Neural cell (in vitro differentiated cells): ENCODE results near the gene PTPRU. TPM values are rescaled to one million over a fixed set of nuclear protein-coding genes. Genes with fewer than 3 reads are reported as not detected.

Experiments used
- H2AFZ ChIP-seq: fragments of 200-600, 300-800 bp; sonication (generic), shearing (Covaris generic); 2 replicates; pipeline ENCODE4 v1.6.0; 2014; ENCODE audit warnings: low read depth, mild to moderate bottlenecking, antibody characterized with exemption, low read length, moderate library complexity
- H3F3A ChIP-seq: fragments of 200-600 bp; shearing (Covaris generic); 2 replicates; pipeline ENCODE4 v1.6.1; 2016; ENCODE audit warnings: mild to moderate bottlenecking, moderate library complexity, mixed read lengths, antibody characterized with exemption, low read length; ENCODE audit not compliant: insufficient read depth, poor library complexity, severe bottlenecking
- H3K27ac ChIP-seq: fragments of 200-600, 300-800 bp; sonication (generic), shearing (Covaris generic); 2 replicates; pipeline ENCODE4 v1.5.1; 2014; ENCODE audit warnings: mild to moderate bottlenecking, low read length, moderate library complexity
- H3K27me3 ChIP-seq: fragments of 300-800, 200-600 bp; sonication (generic), shearing (Covaris generic); 2 replicates; pipeline ENCODE4 v1.6.0; 2014; ENCODE audit warnings: mild to moderate bottlenecking, low read depth, low read length, moderate library complexity; ENCODE audit not compliant: insufficient read depth
- H3K36me3 ChIP-seq: fragments of 300-800, 200-600 bp; sonication (generic), shearing (Covaris generic); 2 replicates; pipeline ENCODE4 v1.5.1; 2014; ENCODE audit warnings: mild to moderate bottlenecking, antibody characterized with exemption, low read length, moderate library complexity; ENCODE audit not compliant: insufficient read depth
- H3K4me2 ChIP-seq: fragments of 300-800, 200-600 bp; sonication (generic), shearing (Covaris generic); 2 replicates; pipeline ENCODE4 v1.6.0; 2014; ENCODE audit warnings: mild to moderate bottlenecking, low read length
- H3K4me3 ChIP-seq: fragments of 300-800, 200-600 bp; sonication (generic), shearing (Covaris generic); 2 replicates; pipeline ENCODE4 v1.5.1; 2014; ENCODE audit warnings: mild to moderate bottlenecking, low read length, moderate library complexity
- H3K79me2 ChIP-seq: fragments of 200-600 bp; shearing (Covaris generic); replicated peaks from 2 replicates; pipeline ENCODE4 v1.6.0; 2014; ENCODE audit warnings: mild to moderate bottlenecking, low read length, moderate library complexity; ENCODE audit not compliant: insufficient read depth
- H3K9ac ChIP-seq: fragments of 300-800, 200-600 bp; sonication (generic), shearing (Covaris generic); 2 replicates; pipeline ENCODE4 v1.6.1; 2016; ENCODE audit warnings: mild to moderate bottlenecking, low read length, mixed read lengths
- H3K9me2 ChIP-seq: fragments of 200-600 bp; shearing (Covaris generic); 2 replicates; pipeline ENCODE4 v1.6.1; 2016; ENCODE audit warnings: mild to moderate bottlenecking, low read length, mixed read lengths; ENCODE audit not compliant: insufficient read depth
- H3K9me3 ChIP-seq: fragments of 200-600, 300-800 bp; sonication (generic), shearing (Covaris generic); 2 replicates; pipeline ENCODE4 v1.6.1; 2016; ENCODE audit warnings: mild to moderate bottlenecking, mixed run types, low read length, moderate library complexity, mixed read lengths
- H4K20me1 ChIP-seq: fragments of 200-600 bp; shearing (Covaris generic); 2 replicates; pipeline ENCODE4 v1.6.1; 2016; ENCODE audit warnings: mild to moderate bottlenecking, mixed run types; ENCODE audit not compliant: insufficient read depth
- CTCF ChIP-seq: fragments of 450-650 bp; IDR thresholded peaks from 2 replicates; pipeline ENCODE4 v1.5.1; 2014; ENCODE audit warnings: antibody characterized with exemption, mild to moderate bottlenecking, moderate library complexity; ENCODE audit not compliant: poor library complexity, severe bottlenecking
- EP300 ChIP-seq: fragments of 450-650 bp; conservative IDR thresholded peaks from 2 replicates; pipeline ENCODE4 v1.6.1; 2014; ENCODE audit warnings: antibody characterized with exemption, mild to moderate bottlenecking, moderate library complexity; ENCODE audit not compliant: poor library complexity, severe bottlenecking
- EZH2 ChIP-seq: fragments of 200-600, 300-800 bp; shearing (Covaris generic), sonication (generic); IDR thresholded peaks from 2 replicates; pipeline ENCODE4 v1.6.1; 2014; ENCODE audit warnings: antibody characterized with exemption, low read length, borderline replicate concordance, mild to moderate bottlenecking; ENCODE audit not compliant: insufficient read depth, poor library complexity, severe bottlenecking
- MXI1 ChIP-seq: fragments of 450-650 bp; conservative IDR thresholded peaks from 2 replicates; pipeline ENCODE4 v1.6.1; 2014; ENCODE audit warnings: antibody characterized with exemption, mild to moderate bottlenecking; ENCODE audit not compliant: poor library complexity, severe bottlenecking
- POLR2AphosphoS5 ChIP-seq: IDR thresholded peaks from 2 replicates; pipeline ENCODE4 v1.6.1; 2012
- RAD21 ChIP-seq: fragments of 450-650 bp; conservative IDR thresholded peaks from 2 replicates; pipeline ENCODE4 v1.6.1; 2014; ENCODE audit warnings: antibody characterized with exemption, mild to moderate bottlenecking, moderate library complexity
- REST ChIP-seq: IDR thresholded peaks from 2 replicates; pipeline ENCODE4 v1.6.1; 2012; ENCODE audit warnings: borderline replicate concordance
- SMC3 ChIP-seq: fragments of 450-650 bp; conservative IDR thresholded peaks from 2 replicates; pipeline ENCODE4 v1.6.1; 2014; ENCODE audit warnings: antibody characterized with exemption, mild to moderate bottlenecking, moderate library complexity; ENCODE audit not compliant: poor library complexity
- TAF1 ChIP-seq: IDR thresholded peaks from 2 replicates; pipeline ENCODE4 v1.6.1; 2012; ENCODE audit warnings: low read depth
- polyA plus RNA-seq: library from polyadenylated mRNA; depleted of rRNA; stranded (reverse); fragments of >200 nt; gene quantifications from 2 replicates; pipeline ENCODE4 v1.2.3, GENCODE V29; 2014

Gene PTPRU
- polyA plus RNA-seq, 1 donor from 2014 or later, result 5.0 TPM

GRCh38 chr1:29327223-29327935, 91.1 kb downstream of the PTPRU start:
- Histone ChIP-seq H3K27me3 (no peaks in the 10 kb centered on the region), H3F3A (no peaks in the 10 kb centered on the region), H3K36me3 (no peaks in the 10 kb centered on the region), H3K9me3 (no peaks in the 10 kb centered on the region), H3K4me3 (no peak overlapping the region), H4K20me1 (no peaks in the 10 kb centered on the region), H2AFZ (no peak overlapping the region), H3K4me2 (no peak overlapping the region), H3K9ac (no peak overlapping the region), H3K27ac (no peak overlapping the region), H3K9me2 (no peaks in the 10 kb centered on the region), H3K79me2 (no peaks in the 10 kb centered on the region)
- TF ChIP-seq REST, result no peak
- no peak for TF ChIP-seq EZH2
- TF ChIP-seq POLR2AphosphoS5, result no peak
- TF ChIP-seq EP300, result no peak
- no peak for TF ChIP-seq RAD21
- TF ChIP-seq TAF1, result no peak
- TF ChIP-seq CTCF, result no peak
- no peak for TF ChIP-seq MXI1
- TF ChIP-seq SMC3, result no peak

- Histone ChIP-seq H3K4me2 (no peak overlapping the region), H3K79me2 (no peaks in the 10 kb centered on the region), H3F3A (no peaks in the 10 kb centered on the region), H3K9ac (no peak overlapping the region), H2AFZ (no peak overlapping the region), H3K36me3 (no peaks in the 10 kb centered on the region), H3K9me3 (no peaks in the 10 kb centered on the region), H4K20me1 (no peaks in the 10 kb centered on the region), H3K27ac (no peak overlapping the region), H3K4me3 (no peak overlapping the region), H3K27me3 (no peaks in the 10 kb centered on the region), H3K9me2 (no peaks in the 10 kb centered on the region)
- no peak for TF ChIP-seq RAD21
- TF ChIP-seq TAF1, result no peak
- no peak for TF ChIP-seq POLR2AphosphoS5
Measured at GRCh38 chr1:29329022-29329775, 92.9 kb downstream of the PTPRU start.
